Measurements from ENCODE around the gene P2RY1. TPM values are rescaled to one million over a fixed set of nuclear protein-coding genes. Genes with fewer than 3 reads are reported as not detected.
"Not testable (repeated sequence)": the region's sequence is repeated elsewhere in the genome, so short reads cannot be mapped to it uniquely, and the experiment has no call there.

P2RY1 gene
- total RNA-seq, 1 donor from 2014 or later, result 1.7 TPM

DNA sequence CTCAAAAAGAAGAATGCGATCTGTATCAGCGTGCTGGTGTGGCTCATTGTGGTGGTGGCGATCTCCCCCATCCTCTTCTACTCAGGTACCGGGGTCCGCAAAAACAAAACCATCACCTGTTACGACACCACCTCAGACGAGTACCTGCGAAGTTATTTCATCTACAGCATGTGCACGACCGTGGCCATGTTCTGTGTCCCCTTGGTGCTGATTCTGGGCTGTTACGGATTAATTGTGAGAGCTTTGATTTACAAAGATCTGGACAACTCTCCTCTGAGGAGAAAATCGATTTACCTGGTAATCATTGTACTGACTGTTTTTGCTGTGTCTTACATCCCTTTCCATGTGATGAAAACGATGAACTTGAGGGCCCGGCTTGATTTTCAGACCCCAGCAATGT lies 1.3 kb downstream of the P2RY1 start:
- intact Hi-C loops (cut with micrococcal nuclease), result loop anchor here (5.0 kb wide), 1 partner anchor 39 kb away; no protein-coding TSS in a partner anchor

DNA sequence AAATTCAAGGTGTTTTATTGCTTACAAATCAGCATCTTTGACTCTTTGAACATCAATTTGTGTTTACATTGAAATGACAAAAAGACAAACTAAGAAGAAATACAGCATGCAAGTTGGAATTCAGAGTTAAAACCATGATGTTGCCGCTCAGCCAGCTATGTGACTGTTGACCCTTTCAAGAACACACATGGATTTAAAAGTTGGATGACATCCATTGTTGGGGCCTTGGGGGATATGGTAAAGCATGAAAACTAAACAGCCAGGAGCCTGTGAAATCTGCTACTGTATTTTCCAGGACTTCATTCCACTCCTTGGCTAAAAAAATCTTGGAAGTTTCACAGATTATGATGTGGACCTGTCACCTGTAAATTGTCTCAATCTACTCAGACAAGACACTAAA lies 4.6 kb downstream of the P2RY1 start:
- intact Hi-C loops (cut with micrococcal nuclease), result loop anchor here (5.0 kb wide), 1 partner anchor 42 kb away; no protein-coding TSS in a partner anchor

DNA sequence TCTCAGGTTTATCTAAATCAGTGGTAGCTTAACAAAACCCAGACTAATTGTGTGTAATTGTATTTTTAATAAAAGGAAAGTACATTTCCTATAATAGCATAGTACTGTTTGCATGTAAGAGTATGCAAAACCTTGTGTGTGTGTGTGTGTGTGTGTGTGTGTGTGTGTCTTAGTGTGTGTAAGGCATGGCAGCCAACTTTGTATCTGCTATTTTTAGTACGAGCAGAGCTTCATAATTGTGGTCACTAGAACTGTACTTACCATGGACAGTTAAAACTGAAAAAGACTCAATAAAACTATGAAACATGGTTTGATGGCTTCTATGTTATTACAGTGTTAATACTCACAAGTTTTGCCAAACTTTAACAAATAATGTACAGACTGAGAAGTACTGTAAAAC lies 6.2 kb downstream of the P2RY1 start:
- intact Hi-C loops (cut with micrococcal nuclease), result no loop called here

DNA sequence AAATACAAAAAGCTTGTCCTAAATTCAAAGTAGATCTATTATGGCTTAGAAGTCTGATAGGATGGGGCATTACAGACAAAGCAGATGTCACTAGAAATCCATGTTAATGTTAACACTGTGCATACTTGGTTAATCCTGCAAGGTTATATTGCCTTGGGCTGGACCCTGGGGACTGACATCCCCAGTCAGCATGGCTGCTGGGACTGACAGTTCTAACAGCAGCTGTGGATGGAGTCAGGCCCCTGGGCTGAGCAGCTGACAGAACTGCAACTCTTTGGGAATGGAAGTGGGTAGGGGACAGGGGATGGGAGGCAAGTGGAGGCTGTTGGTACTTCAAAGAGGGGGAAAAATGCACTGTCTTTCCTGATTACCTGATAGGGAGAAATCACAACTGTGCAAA lies 7.5 kb downstream of the P2RY1 start:
- intact Hi-C loops (cut with micrococcal nuclease), result no loop called here

DNA sequence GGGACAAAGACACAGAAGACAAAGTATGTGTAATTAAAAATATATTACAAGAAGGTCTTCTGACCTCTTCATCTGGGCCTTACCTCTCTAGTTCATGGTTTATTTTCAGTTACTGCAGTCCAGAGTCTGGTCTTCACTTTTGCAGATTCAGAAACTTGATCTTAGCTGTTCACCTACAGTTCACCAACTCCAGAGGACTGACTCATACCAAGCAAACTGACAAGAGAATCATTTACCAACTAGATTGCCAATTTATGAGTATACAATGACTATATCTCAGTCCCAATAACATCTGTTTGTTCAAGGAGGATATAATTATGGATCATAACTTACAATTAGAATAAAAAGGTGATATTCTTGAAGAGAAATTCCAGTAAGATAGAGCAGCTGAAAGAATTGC lies 9.0 kb downstream of the P2RY1 start:
- intact Hi-C loops (cut with micrococcal nuclease), result no loop called here

DNA sequence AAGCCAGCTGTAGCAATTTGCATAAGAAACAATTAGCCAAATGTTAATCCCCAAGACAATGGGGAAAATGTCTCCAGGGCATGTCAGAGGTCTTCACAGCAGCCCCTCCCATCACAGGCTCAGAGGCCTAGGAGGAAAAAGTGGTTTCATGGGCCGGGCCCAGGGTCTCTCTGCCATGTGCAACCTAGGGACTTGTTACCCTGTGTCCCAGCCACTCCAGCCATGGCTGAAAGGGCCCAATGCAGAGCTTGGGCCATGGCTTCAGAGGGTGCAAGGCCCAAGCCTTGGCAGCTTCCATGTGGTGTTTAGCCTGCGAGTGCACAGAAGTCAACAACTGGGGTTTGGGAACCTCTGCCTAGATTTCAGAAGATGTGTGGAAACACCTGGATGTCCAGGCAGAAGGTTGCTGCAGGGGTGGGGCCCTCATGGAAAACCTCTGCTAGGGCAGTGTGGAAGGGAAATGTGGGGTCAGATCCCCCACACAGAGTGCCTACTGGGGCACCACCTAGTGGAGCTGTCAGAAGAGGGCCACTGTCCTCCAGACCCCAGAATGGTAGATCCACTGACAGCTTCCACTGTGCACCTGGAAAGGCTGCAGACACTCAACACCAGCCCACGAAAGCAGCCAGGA lies 11.8 kb downstream of the P2RY1 start:
- intact Hi-C loops (cut with micrococcal nuclease), result not testable (repeated sequence)

DNA sequence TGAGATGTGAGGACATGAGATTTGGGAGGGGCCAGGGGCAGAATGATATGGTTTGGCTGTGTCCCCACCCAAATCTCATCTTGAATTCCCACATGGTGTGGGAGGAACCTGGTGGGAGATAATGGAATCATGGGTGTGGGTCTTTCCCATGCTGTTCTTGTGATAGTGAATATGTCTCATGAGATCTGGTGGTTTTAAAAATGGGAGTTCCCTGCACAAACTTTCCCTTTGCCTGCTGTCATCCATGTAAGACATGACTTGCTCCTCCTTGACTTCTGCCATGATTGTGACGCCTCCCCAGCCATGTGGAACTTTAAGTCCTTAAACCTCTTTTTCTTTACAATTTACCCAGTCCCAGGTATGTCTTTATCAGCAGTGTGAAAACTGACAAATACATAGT lies 12.7 kb downstream of the P2RY1 start:
- intact Hi-C loops (cut with micrococcal nuclease), result not testable (repeated sequence)

DNA sequence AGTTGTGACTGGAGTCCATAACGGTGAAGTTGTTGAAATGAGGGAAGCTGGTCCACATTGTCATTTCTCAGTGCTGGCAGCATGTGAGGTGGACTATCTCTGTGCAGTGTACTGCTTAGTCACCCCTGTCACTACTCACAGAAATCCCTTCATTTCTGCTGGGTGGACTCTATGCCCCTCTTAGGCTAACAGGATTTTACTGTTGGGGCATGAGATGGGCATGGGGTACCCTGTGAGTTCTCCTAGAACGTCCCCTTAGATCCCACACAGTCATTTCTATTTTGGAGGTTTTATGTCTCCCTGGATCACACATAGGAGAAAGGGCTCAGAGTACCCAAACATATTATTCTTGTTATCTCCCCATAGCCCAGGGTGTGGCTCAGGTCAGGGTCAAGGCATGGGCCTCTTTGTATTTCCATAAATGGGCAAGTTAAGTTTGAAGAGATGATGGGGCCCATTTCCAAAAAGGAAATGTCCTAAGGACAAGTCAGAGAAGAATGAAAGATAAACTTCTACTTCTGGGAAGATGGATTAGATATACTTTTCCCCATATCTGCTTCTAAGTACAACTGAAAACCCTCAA lies 15.2 kb downstream of the P2RY1 start:
- intact Hi-C loops (cut with micrococcal nuclease), result no loop called here

DNA sequence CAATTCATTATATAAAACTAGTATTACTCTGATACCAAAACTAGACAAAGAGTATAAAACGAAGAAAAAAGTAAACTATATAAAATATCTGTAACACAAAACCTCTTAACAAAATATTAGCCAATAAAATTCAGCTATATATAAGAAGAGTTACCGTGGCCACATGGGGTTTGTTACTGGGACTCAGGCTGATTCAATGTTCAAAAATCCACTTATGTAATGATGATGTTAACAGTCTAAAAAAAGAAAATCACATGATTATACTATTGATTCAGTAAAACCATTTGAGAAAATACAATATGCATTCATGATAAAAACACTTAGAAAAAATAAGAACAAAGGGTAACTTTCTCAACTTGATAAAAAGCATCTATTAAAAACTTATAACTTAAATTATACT lies 18.3 kb downstream of the P2RY1 start:
- intact Hi-C loops (cut with micrococcal nuclease), result no loop called here

DNA sequence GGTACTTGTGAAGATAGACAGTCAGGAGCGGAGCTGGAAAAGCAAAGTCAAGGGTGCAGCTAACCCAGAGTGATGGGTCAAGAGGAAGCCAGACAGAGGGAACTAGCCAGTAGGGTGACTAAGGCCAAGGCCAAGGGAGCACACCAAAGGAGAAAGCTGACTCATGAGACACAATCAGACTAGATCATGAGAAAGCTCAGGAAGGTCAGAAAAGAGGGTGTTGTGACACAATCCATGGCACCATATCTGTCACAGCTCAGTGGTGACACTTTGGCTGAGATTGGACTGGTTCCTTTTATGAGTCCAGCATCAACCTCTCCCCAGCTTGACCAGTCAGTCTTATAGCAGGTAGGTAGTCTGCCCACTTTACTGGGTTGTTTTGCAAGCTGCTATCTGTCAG lies 22.2 kb downstream of the P2RY1 start:
- intact Hi-C loops (cut with micrococcal nuclease), result no loop called here

DNA sequence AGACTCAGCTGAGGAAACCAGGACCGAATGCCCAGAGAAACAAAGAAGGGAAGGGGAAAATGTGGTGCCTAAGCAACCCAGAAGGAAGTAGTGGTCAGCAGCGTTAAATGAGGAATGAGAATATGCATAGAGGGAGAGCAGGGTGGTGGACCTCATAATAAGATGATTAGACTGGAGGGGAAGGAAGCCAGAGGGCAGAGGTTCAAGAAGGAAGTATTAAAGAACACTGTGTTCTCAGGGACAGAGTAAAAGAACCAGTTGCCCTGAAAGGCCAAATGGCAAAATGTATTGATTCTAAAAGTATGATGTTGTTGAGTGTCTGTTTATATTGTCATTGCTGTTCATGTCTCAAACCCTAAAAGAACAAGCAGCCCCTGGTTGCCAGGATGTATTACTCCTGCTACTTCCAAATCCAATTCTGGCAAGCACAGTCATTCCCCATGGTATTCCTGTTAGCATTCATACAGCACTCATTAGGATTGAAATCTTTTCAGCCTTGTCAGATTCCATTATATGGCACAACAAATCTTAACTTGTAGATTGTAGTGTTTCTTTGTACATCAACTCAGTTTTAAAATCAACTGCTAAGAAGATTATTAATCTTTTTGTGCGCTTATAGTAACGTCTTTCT lies 23.4 kb downstream of the P2RY1 start:
- intact Hi-C loops (cut with micrococcal nuclease), result no loop called here

DNA sequence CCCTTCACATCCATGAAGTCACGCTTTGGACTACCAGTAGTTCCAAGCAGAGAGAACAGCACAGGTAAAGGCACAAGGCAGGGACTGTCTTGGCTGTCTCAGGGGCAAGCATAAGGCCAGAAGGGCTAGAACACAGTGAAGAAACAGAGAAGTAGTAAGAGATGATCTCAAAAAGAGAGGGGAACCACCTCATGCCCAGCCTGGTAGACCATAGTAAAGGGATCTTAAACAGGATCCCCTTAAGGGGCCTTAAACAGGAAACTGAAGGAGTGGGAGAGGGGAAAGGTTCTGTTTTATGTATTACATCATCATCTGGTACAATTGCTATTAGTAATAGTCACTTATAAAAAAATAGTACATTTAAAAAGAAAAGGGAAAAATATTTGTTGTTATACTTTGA lies 25.8 kb downstream of the P2RY1 start:
- intact Hi-C loops (cut with micrococcal nuclease), result no loop called here

DNA sequence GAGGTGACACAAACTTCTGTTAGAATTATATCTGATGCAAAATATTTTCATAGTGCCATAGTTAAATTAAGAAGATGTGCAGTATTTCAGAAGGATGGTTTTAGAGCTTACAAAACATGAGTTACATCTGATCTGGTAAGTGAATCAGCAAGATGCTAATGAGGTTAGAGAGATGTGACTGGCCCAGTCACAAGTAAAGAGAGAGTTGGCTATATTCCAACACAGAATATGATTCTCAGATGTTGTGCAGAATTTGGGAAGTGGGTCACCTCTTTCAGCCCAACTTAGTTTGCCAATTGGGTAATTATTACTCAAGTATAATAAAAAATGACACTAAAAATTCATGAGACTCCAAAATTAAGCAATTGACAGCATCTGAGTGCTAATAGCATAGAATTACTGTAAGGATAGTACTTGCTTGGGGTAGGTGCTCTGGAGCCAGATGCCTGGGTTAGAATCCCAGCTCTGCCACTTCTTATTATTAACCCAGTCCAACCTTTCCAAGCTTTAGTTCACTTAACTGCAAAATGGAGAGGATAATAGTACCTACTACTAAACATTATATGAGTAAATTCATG lies 30.8 kb downstream of the P2RY1 start:
- intact Hi-C loops (cut with micrococcal nuclease), result no loop called here

DNA sequence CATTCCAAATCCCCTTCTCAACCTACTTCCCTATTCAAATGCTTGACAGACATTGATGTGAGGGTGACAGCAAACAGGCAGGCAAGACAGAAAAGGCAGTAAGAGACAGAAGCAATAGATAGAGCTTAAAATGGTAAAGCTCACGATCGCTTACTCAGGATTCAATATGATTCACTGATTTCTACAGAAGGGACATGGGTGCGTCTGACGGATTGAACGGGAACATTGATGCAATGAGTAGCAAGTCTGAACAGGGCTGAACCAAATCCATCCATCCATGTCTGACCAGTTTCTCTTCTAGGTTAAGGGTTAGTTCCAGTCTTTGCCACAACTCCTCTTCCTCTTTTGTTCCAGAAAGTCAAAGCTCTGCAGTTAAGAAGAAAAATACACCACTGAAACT lies 35.1 kb downstream of the P2RY1 start:
- intact Hi-C loops (cut with micrococcal nuclease), result no loop called here

DNA sequence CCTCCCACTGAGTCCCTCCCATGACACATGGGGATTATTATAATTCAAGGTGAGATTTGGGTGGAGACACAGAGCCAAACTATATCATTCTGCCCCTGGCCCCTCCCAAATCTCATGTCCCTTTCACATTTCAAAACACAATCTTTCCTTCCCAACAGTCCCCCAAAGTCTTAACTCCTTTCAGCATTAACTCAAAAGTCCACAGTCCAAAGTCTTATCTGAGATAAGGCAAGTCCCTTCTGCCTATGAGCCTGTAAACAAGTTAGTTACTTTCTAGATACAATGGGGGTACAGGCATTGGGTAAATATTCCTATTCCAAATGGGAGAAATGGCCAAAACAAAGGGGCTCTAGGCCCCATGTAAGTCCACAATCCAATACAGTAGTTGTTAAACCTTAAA lies 38.4 kb downstream of the P2RY1 start:
- intact Hi-C loops (cut with micrococcal nuclease), result not testable (repeated sequence)

DNA sequence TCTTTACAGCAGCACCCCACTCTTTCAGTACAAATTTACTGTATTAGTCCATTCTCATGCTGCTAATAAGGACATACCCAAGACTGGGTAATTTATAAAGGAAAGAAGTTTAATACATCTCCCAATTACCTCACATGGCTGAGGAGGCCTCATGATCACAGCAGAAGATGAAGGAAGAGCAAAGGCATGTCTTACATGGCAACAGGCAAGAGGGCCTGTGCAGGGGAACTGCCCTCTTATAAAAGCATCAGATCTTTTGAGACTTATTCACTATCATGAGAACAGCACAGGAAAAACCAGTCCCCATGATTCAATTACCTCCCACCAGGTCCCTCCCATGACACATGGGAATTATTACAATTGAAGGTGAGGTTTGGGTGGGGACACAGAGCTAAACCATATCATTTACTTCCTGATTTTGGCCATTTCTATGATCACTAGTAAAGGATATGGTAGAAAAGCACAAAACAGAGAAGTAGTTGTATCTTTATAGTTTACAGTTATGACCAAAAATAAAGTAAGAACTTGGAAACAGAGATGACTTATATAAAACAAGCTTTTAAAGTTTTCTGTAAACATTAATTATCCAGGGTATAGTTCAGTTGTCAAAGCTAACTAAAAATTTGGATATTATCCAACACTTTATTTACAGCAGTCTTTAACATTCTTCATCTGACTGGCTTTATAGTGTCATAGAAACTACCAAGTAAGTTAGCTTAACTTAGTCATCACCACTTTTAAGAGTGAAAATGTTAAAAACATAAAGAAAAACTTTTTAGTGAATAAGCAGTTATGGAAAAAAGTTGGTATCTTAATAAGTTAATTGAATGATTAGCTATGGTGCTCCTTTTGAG lies 40.2 kb downstream of the P2RY1 start:
- intact Hi-C loops (cut with micrococcal nuclease), result no loop called here

DNA sequence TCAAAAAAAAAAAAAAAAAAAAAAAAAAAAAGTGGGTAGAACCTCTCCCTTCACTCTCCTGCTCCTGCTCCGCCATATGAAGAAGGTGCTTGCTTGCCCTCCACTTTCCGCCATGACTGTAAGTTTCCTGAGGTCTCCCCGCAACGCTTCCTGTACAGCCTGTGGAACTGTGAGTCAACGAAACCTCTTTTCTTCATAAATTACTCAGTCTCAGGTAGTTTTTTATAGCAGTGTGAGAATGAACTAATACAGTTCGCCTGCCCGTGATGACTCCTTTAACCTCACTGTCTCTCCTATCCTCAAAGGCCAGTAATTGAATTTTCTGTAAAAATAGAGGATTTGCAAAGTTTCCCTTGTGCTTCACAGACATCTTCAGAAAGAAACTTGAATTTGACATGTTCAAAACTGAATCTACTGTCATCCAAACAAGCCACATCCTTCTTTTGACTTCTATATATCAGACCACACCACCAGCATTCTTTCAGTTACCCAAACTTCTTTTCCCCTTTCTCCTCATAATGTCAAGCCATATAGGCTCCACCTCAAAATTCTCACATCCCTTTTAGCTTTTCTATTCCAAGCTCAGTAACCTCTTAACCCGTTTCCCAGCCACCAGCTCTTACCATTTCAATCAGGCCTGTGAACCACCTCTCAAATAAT lies 44.3 kb downstream of the P2RY1 start:
- intact Hi-C loops (cut with micrococcal nuclease), result no loop called here

DNA sequence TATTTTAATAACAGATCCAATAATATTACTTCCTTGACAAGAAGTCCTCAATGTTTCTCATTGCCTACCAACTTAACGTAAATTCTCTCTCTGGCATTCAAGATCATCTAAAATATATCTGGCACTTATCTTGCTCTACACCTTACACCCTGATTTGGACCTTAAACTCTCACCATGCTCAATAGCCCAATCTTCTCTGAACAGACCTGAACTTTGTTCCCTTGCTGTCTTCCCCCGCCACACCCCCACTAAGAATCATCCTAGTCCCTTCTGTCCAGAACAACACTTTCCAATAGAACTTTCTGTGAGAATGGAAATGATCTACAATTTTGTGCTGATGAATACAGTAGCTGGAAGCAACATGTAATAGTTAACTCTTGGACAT lies 44.9 kb downstream of the P2RY1 start:
- intact Hi-C loops (cut with micrococcal nuclease), result no loop called here

DNA sequence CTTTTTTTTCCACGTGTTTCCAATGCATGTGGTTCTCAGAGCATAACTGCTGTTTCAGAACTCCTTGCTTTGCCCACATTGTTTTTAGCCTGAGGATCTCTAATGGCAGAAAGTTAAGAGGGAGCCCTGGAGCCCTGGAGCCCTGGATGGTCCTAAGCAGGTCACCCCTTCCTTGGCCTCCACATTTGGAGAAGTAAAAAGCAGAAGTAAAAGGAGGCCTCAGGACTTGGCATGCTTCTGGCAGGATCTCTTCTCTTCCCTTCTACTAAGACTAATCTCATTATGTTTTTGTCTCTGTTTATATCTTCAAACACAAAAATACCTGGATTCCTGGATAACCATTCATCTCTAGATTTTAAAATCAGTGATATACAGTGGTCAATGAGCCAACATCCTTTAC lies 50.1 kb downstream of the P2RY1 start:
- intact Hi-C loops (cut with micrococcal nuclease), result no loop called here

All from T-helper 2 cell treated with Interferon-gamma antibody and Interleukin-4, amounts not matched to agents 100 ng/mL and 5 ng/mL, for 36 hours (primary cell).